TTC549 (cell line): Measurements from ENCODE around the gene SLC25A22.

Experiments used
- FAIRE-seq: peaks from 2 replicates; lab custom pipeline; 2012; peaks lifted over from hg19 to GRCh38; lab: Jason Lieb, UNC

SLC25A22 gene

GRCh38 chr11:821512-822371 is 23.7 kb upstream of the SLC25A22 start:
- no peak for FAIRE-seq

GRCh38 chr11:820655-821511 is 22.8 kb upstream of the SLC25A22 start:
- FAIRE-seq: no peak

- no peak for FAIRE-seq
Observed at GRCh38 chr11:819943-820649, 22.0 kb upstream of the SLC25A22 start.

- FAIRE-seq: no peak
Observed at GRCh38 chr11:819129-819931, 21.2 kb upstream of the SLC25A22 start.

GRCh38 chr11:818396-819128 is 20.5 kb upstream of the SLC25A22 start, which contains the start of gene PNPLA2:
PNPLA2 (plus strand) TSS chr11:818914; CDS start chr11:819719, 805 bp downstream.
- FAIRE-seq: no peak

- FAIRE-seq: no peak
Observed at GRCh38 chr11:816433-816779, 18.3 kb upstream of the SLC25A22 start.

- FAIRE-seq: no peak
Observed at GRCh38 chr11:815675-816432, 17.8 kb upstream of the SLC25A22 start.

- FAIRE-seq: no peak
Observed at GRCh38 chr11:813456-814096, 15.5 kb upstream of the SLC25A22 start.

GRCh38 chr11:813072-813455 is 15.0 kb upstream of the SLC25A22 start:
- no peak for FAIRE-seq

- no peak for FAIRE-seq
Observed at GRCh38 chr11:812390-812789, 14.3 kb upstream of the SLC25A22 start.

GRCh38 chr11:811446-812245 is 13.6 kb upstream of the SLC25A22 start:
- no peak for FAIRE-seq

GRCh38 chr11:810040-810567 is 12.0 kb upstream of the SLC25A22 start:
- FAIRE-seq: no peak

GRCh38 chr11:809287-810039 is 11.4 kb upstream of the SLC25A22 start, which contains the start of gene RPLP2:
RPLP2 (plus strand) TSS chr11:809967; CDS start chr11:810235, 268 bp downstream.
- FAIRE-seq: peak; percentile 40

GRCh38 chr11:808427-809286 is 10.6 kb upstream of the SLC25A22 start:
- no peak for FAIRE-seq

GRCh38 chr11:804599-804964 is 6.5 kb upstream of the SLC25A22 start:
- FAIRE-seq: no peak

GRCh38 chr11:803770-804598 is 5.9 kb upstream of the SLC25A22 start:
- no peak for FAIRE-seq
